ENCODE measurements around the gene HOATZ.

- TF ChIP-seq CTCF (IDR thresholded peaks at IDR 0.05) (no peak), POLR2A (IDR thresholded peaks at IDR 0.05) (no peak)
These were observed 1.4 kb upstream of the HOATZ start for GRCh38 chr11:111513240-111513605.

All from body of pancreas (tissue), 4 donors.